GM10847 (cell line): Measurements from ENCODE around the gene ZMYM3.

Experiments
- POLR2A ChIP-seq: IDR thresholded peaks from 2 replicates; pipeline ENCODE4 v1.6.1; 2011; ENCODE audit not compliant: insufficient read length; ENCODE audit errors: extremely low read depth

Gene ZMYM3

GRCh38 chrX:71221145-71221544 is 32.8 kb downstream of the ZMYM3 start:
- TF ChIP-seq POLR2A, result no peak

DNA sequence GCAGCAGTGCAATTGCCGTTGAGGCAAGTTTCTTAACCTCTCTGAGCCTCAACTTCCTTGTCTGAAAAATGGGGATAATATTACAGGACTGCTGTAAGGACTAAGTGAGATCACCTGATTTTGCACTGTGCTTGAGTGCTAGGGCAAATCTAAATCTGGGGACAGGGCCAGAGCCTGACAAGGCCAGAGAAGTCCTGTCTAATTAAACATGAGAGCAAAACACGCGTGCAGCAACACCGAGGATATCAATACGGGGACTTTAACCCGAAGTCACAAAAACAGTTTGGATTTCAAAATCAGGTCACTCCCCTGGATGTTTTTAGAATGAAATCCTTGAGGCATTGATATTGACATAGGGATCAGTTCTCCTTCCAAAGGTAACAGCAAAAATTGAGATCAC is 36.6 kb downstream of the ZMYM3 start:
- TF ChIP-seq POLR2A, result no peak

- no peak for TF ChIP-seq POLR2A
Observed at GRCh38 chrX:71216485-71216884, 37.5 kb downstream of the ZMYM3 start.

- TF ChIP-seq POLR2A, result no peak
Observed at GRCh38 chrX:71215338-71215912, 38.5 kb downstream of the ZMYM3 start.

DNA sequence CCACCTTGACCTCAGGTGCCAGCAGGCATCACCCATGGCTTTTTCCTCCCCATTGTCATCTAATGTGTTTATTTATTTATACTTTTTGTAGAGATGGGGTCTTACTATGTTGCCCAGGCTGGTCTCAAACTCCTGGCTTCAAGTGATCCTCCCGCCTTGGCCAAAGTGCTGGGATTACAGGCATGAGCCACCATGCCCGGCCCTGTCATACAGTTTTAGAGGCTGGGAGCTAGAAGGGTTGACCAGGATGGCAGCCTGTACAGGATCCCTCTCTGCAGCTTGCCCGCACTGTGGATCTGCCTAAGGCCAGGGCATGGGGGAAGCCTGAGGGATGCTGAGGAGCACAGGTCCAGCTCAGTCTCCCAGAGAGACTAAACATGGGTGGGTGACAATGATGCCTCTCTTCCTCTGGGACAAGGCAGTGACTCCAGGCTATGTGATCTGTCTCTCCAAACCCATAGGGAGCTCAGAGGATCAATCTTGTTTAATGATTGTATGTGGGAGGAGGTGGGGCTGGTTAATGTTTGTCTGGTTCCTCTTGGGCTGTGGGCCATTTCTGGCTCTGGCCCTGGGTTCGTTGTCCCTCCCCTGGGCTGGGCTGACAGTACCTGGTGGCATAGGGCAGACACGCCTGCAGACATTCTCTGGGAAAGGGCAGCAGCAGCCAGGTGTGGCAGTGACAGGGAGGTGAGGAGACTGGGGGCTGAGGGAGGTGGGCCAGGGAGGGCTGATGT is 39.2 kb downstream of the ZMYM3 start:
- TF ChIP-seq POLR2A, result no peak

DNA sequence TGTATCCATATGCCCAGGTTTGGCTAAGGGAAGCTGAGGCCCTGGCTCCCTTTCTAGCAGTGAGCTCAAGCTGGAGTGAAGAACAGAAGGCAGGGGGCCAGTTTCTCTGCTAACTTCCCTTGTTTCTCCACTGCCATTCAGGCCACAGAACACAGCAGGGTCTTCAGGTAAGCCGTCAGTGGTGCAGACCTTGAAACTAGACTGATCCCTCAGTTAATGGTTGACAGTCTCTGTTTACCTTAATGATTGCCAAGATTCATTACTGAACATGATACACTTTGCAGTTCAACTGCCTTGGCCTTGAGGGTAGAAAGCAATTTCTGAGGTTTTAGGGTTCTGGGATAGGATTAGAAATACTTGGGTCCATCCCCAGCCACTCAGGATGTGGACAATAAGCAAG is 39.8 kb downstream of the ZMYM3 start:
- no peak for TF ChIP-seq POLR2A

- TF ChIP-seq POLR2A, result no peak
Observed at GRCh38 chrX:71212536-71212935, 41.4 kb downstream of the ZMYM3 start.

GRCh38 chrX:71210816-71211215 is 43.1 kb downstream of the ZMYM3 start:
- no peak for TF ChIP-seq POLR2A

DNA sequence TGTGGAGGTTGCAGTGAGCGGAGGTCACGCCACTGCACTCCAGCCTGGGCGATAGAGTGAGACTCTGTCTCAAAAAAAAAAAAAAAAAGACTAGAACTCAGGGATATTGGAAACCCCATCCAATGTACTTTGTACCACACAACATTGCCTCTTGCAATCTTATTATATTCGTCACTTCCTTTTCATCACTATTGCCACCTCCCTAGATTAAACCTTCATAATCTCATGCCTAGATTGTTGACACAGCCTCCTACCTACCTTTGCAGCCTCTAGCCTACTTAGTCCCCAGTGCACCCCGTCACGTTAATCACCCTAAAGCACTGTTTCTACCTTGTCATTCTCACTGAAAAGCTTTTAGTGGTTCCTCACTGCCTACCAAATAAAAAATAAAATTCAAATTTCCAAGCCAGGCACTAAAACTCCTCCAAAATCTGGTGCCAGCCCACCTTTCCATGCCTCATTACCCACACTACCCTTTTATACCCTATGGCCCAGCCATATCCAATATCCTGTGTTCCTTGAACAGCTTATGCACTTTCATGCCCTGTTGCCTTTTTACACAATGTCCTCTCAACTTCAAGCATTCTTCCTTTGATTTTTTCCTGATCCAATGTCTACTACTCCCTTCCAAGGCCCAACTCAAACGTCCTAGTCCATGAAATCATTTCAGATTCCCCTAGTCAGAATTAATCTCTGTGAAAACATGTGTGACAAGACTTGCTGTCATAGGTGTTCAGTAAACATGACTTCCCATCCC is 54.5 kb downstream of the ZMYM3 start:
- TF ChIP-seq POLR2A, result no peak

DNA sequence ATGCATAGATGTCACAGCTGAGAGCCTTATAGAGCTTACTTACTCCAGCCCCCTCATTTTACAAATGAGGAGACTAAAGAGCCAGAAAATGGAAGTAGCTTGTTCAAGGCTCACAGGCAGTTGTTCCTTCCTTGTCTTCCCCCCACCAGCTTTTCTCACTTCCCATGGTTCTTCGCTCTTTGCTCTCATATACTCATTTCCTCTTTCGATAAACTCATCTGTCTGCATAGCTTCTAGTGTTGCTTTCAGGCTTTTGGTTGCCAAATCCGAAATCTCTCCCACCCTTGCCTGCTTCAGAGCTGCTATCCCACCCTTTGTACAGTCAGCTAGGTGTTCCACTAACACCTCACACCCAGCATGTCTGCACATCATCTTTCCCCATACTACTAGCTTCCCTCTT is 55.9 kb downstream of the ZMYM3 start:
- TF ChIP-seq POLR2A, result no peak

DNA sequence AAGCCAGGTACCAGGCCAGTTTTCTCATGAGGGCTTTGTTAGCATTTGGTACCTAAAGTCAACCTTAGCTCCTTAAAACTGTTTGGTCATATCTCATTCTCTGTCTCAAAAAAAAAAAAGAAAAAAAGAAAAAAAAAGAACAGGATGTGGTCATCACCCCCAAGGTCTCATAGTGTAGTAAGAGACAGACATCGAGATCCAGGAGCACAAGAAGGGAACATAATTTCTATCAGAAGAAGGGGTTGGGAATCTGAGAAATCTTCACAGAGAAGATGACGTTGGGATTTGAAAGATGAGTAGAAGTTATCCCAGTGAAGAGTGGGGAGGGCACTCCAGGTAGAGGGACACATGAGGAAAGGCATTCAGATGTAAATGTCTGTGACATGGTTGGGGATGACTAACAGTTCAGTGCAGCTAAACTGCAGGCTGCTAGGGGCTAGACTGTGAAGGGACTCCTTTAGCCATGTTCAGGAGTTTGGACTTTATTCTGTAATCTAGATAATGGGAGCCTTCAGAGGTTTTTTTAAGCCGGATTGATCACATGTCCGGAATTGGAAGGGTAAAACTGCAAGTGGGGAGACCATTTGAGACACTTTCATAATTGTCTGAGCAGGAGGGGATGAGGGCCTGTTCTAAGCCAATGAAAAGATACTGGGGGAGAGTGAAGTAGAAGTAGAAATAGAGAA is 57.8 kb downstream of the ZMYM3 start:
- TF ChIP-seq POLR2A, result no peak

DNA sequence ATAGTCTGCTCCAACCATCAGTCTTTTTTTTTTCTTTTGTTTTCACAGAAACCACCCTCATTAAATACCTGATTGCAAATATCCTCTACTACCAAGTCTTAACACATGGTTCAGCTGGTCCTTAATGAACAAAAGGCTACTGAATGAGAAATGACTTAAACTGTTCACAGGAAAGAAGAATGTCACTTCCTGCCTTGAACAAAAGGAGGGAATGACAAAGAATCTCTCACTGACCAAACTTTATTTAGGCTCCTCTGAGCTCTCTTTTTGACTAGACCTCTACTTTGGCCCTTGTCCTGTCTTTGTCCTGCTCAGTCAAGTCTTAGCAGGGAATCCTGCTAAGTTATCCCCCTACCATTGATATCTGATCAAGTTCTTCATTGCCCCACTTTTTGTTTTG is 62.7 kb downstream of the ZMYM3 start:
- TF ChIP-seq POLR2A, result no peak
